KMS-11 (cell line): ENCODE measurements around the gene KATNAL2.

ENCODE experiments used
- H2AFZ ChIP-seq: fragments of 200-600 bp; sonication (generic); 2 replicates; pipeline ENCODE4 v1.6.1; 2016; ENCODE audit warnings: antibody characterized with exemption, mixed run types, low read depth
- H3K27ac ChIP-seq: fragments of 200-600 bp; sonication (generic); 2 replicates; pipeline ENCODE4 v1.6.1; 2016; ENCODE audit warnings: mild to moderate bottlenecking, mixed run types
- H3K27me3 ChIP-seq: fragments of 200-600 bp; sonication (generic); 2 replicates; pipeline ENCODE4 v1.6.1; 2017; ENCODE audit warnings: mild to moderate bottlenecking, low read depth, mixed run types, moderate library complexity; ENCODE audit not compliant: insufficient read depth
- H3K36me3 ChIP-seq: fragments of 200-600 bp; sonication (generic); 2 replicates; pipeline ENCODE4 v1.6.1; 2017; ENCODE audit warnings: mild to moderate bottlenecking, mixed run types; ENCODE audit not compliant: insufficient read depth
- H3K4me1 ChIP-seq: fragments of 200-600 bp; sonication (generic); 2 replicates; pipeline ENCODE4 v1.6.1; 2016; ENCODE audit warnings: mild to moderate bottlenecking, low read depth, mixed run types; ENCODE audit not compliant: poor library complexity, severe bottlenecking
- H3K4me2 ChIP-seq: fragments of 200-600 bp; sonication (generic); 2 replicates; pipeline ENCODE4 v1.7.0; 2016; ENCODE audit warnings: mild to moderate bottlenecking, mixed run types
- H3K4me3 ChIP-seq: fragments of 200-600 bp; sonication (generic); IDR thresholded peaks from 2 replicates; pipeline ENCODE4 v1.6.1; 2017; ENCODE audit warnings: low read depth, low read length, mixed read lengths; ENCODE audit not compliant: insufficient read depth
- H3K79me2 ChIP-seq: fragments of 200-600 bp; sonication (generic); 2 replicates; pipeline ENCODE4 v1.6.1; 2016; ENCODE audit warnings: low read depth, mixed run types; ENCODE audit not compliant: insufficient read depth
- H3K9ac ChIP-seq: fragments of 200-600 bp; sonication (generic); 2 replicates; pipeline ENCODE4 v1.6.1; 2016; ENCODE audit warnings: mild to moderate bottlenecking, mixed run types
- H4K20me1 ChIP-seq: fragments of 200-600 bp; sonication (generic); 2 replicates; pipeline ENCODE4 v1.6.1; 2016; ENCODE audit warnings: mild to moderate bottlenecking, mixed run types; ENCODE audit not compliant: insufficient read depth
- CTCF ChIP-seq: fragments of 200-600 bp; sonication (generic); conservative IDR thresholded peaks from 2 replicates; pipeline ENCODE4 v1.6.1; 2017; ENCODE audit warnings: low read depth, mild to moderate bottlenecking, antibody characterized with exemption, low read length, moderate library complexity, mixed read lengths

The KATNAL2 gene

GRCh38 chr18:47113796-47114540 is 196.6 kb downstream of the KATNAL2 start:
- Histone ChIP-seq H4K20me1 (no peaks in the 10 kb centered on the region), H3K9ac (no peak overlapping the region), H3K27me3 (no peaks in the 10 kb centered on the region), H3K4me2 (no peak overlapping the region), H2AFZ (no peak overlapping the region), H3K4me1 (no peaks in the 10 kb centered on the region), H3K27ac (no peak overlapping the region), H3K36me3 (no peaks in the 10 kb centered on the region), H3K79me2 (no peaks in the 10 kb centered on the region), H3K4me3 (no peak overlapping the region)
- no peak for TF ChIP-seq CTCF

GRCh38 chr18:47115205-47115604 is 197.8 kb downstream of the KATNAL2 start:
- TF ChIP-seq CTCF: no peak
- Histone ChIP-seq H3K79me2 (no peaks in the 10 kb centered on the region), H3K9ac (no peak overlapping the region), H3K4me2 (no peak overlapping the region), H4K20me1 (no peaks in the 10 kb centered on the region), H3K36me3 (no peaks in the 10 kb centered on the region), H3K4me1 (no peaks in the 10 kb centered on the region), H2AFZ (no peak overlapping the region), H3K4me3 (no peak overlapping the region), H3K27ac (no peak overlapping the region), H3K27me3 (no peaks in the 10 kb centered on the region)

- Histone ChIP-seq H3K27me3 (no peaks in the 10 kb centered on the region), H3K79me2 (no peaks in the 10 kb centered on the region), H3K4me1 (no peaks in the 10 kb centered on the region), H3K4me2 (no peak overlapping the region), H2AFZ (no peak overlapping the region), H4K20me1 (no peaks in the 10 kb centered on the region), H3K27ac (no peak overlapping the region), H3K36me3 (no peaks in the 10 kb centered on the region), H3K9ac (no peak overlapping the region), H3K4me3 (no peak overlapping the region)
- no peak for TF ChIP-seq CTCF
Measured at GRCh38 chr18:47118981-47119380, 201.6 kb downstream of the KATNAL2 start.

- Histone ChIP-seq H4K20me1 (no peaks in the 10 kb centered on the region), H3K4me2 (no peak overlapping the region), H3K4me1 (no peaks in the 10 kb centered on the region)
Measured at GRCh38 chr18:47120428-47120827, 203.0 kb downstream of the KATNAL2 start.

More at GRCh38 chr18:47120428-47120827, 203.0 kb downstream of the KATNAL2 start:
- no peak overlapping the region for H3K4me3 ChIP-seq
- no peaks in the 10 kb centered on the region for H3K79me2 ChIP-seq
- TF ChIP-seq CTCF: no peak
- H3K27ac ChIP-seq: no peak overlapping the region
- H3K27me3 ChIP-seq: no peaks in the 10 kb centered on the region
- no peak overlapping the region for H3K9ac ChIP-seq
- no peak overlapping the region for H2AFZ ChIP-seq
- H3K36me3 ChIP-seq: no peaks in the 10 kb centered on the region
